GM12865 (cell line): Measurements from ENCODE around the gene TMPRSS4.

Experiments used
- DNase-seq: peaks from one replicate; pipeline ENCODE4 v3.0.0; 2010; ENCODE audit warnings: low read depth
- H3K4me3 ChIP-seq: 2 replicates; pipeline ENCODE4 v1.5.1; 2011; ENCODE audit warnings: mild to moderate bottlenecking, low read depth, low read length, control low read depth
- TF ChIP-seq, protein P1 (sequence below): IDR thresholded peaks from 2 replicates; pipeline ENCODE4 v1.5.1; 2011; ENCODE audit warnings: low read length, control low read depth, low read depth, inconsistent platforms; ENCODE audit not compliant: insufficient read depth; ENCODE audit errors: missing control alignments

Gene TMPRSS4

DNA sequence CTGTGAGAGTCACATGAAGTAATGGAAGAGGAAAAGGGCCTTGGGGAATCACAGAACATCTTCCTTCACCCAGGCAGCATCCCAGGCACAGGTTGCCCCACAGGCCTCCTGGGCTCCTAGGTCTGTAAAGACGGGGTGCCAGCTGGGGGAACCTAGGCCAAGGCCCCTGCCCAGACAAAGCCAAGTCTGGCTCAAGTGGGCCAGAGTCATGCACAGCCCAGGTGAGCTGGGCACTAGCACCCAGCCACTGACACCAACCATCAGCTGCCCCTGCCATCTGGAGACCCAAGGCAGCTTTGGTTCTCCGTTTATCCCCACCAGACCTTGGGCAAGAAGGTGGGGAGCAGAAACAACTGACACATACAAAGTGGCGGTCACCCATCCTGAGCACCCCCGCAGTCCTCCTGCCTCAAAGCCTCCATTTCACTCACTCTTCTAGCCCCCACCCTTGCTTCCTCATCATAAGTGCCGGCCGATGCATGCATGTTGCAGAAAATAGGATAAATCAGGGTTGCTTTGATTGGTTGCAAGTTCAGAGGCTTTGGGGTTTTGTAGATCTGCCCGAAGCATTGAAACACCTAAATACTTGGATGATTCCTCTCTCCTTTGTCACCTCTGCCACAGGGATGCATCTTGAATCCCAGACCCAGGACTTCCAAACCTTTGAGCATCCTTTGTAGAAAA, 26.5 kb upstream of the TMPRSS4 start:
- TF ChIP-seq, protein P1, sequence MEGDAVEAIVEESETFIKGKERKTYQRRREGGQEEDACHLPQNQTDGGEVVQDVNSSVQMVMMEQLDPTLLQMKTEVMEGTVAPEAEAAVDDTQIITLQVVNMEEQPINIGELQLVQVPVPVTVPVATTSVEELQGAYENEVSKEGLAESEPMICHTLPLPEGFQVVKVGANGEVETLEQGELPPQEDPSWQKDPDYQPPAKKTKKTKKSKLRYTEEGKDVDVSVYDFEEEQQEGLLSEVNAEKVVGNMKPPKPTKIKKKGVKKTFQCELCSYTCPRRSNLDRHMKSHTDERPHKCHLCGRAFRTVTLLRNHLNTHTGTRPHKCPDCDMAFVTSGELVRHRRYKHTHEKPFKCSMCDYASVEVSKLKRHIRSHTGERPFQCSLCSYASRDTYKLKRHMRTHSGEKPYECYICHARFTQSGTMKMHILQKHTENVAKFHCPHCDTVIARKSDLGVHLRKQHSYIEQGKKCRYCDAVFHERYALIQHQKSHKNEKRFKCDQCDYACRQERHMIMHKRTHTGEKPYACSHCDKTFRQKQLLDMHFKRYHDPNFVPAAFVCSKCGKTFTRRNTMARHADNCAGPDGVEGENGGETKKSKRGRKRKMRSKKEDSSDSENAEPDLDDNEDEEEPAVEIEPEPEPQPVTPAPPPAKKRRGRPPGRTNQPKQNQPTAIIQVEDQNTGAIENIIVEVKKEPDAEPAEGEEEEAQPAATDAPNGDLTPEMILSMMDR = no peak
- no peak overlapping the region for H3K4me3 ChIP-seq
- DNase-seq = no peak

DNA sequence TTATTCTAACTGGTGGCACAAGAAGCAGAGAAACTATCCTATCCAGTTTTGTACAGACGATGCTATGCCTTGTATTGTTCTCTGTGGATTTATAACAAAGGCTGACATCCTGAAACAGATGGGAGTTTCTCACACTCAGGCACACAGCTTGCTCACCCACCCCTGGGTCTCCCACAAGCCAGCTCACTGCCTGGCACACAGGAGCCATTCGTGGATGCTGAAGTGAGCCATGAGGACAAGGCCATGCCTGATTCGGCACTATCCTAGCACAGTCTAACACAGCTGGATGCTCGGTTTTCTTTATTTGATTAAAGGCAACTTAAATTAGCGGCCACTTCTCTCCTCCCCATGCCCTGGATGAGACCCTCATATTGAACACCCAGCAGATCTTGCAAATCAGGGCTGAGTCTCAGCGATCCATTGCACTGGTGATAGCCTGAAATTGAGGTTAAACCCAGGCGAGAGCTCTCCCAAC, 25.7 kb upstream of the TMPRSS4 start:
- DNase-seq = no peak

DNA sequence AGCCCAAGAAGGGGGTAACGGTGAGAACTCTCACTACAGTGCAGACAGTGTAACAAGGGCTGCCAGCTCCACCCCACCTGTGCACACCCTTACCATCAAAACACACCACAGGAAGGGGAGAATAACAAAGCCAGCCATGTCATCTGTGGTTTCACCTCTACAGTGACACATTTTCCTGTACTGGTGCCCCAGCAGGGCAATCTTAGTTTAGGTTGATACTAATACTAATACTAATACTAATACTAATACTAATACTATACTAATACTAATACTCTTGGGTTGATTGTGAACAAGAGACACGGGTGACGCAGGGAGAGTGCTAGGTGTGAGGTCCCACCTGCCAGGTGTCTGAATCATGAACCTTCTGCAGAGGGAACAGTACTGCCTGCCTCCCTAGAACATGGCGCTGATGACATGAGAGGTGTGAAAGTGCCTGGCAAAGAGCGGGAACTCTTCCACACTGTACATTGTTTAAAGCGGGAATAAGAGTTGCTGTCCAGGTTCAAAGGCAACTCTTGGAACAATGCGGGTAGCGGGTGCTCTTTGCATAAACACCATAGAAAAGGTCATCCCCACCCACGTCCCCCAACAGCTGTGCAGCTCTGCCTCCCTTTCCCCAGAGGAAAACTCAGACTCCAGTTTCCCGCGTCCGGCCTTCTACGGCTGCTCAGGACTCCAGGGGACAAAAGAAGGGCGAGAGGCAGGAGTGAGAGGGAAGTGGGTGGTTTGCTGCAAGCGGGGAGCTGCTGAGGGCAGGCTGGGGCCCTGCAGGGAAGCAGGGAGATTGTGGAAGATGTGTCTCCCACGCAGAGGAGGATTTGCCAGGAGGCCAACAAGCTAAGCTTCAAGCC, 25.0 kb upstream of the TMPRSS4 start:
- peak; percentile 74 for DNase-seq
- TF ChIP-seq, protein P1 = no peak
- H3K4me3 ChIP-seq = no peak overlapping the region

More for the DNA sequence above, 25.7 kb upstream of the TMPRSS4 start:
- TF ChIP-seq, protein P1 = no peak
- H3K4me3 ChIP-seq = no peak overlapping the region

DNA sequence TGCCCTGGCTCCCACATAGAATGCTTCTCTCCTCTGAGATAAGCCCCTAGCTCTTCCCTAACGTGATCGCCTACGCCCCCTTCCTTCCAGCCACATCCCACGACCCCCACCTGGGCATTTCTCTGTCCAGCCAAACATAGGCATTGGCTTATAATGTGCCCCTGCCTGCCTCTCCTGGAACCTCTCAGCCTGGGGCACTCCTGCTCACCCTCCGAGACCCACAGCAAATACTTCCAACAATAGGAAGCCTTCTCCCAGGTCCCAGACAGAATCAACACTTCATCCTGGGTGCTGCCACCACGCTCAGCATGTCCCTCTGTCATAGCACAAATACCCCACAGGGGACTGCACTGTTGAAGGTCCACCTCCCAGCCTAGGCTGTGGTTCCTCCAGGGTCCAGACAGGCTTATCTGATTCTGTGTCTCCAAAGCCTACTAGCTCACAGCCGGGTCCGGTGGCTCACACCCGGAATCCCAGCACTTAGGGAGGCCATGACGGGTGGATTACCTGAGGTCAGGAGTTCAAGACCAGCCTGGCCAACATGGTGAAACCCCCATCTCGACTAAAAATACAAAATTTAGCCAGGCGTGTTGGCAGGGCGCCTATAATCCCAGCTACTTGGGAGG, 24.2 kb upstream of the TMPRSS4 start:
- TF ChIP-seq, protein P1 = no peak
- no peak overlapping the region for H3K4me3 ChIP-seq
- no peak for DNase-seq

DNA sequence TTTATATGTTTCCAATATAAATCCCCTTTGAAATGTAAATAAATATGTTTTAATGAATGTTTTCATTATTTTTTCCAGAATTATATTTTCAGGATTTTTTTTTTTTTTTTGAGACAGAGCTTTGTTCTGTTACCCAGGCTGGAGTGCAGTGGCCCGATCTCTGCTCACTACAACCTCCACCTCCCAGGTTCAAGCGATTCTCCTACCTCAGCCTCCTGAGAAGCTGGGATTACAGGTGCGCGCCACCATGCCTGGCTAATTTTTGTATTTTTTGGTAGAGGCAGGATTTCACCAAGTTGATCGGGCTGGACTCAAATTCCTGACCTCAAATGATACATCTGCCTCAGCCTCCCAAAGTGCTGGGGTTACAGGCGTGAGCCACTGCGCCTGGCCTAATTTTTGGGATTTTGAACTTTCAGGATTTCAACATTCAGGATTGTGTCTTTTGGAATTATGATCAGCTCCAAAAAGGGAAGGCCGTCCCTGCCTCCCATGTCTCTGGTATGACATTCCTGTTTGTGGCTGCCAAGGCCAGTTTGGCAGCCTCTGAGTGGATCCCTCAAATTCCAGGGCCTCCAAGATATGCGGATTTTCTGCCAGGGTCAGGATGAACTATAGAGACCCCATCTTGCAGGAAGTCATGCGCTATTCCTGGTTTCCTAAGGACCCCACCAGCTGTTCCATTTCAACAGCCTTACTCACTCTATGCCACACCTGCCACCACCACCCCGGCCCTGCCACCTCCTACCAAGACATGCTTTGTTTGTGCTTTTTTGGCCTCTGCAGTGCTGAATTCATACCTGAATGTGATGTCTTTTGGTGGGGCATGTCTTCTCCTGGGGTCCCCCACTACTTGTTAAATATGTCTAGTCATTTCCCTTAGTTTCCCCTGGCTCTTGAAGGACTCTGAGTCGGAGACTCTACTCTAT, 21.9 kb upstream of the TMPRSS4 start:
- DNase-seq = no peak
- no peak overlapping the region for H3K4me3 ChIP-seq
- TF ChIP-seq, protein P1 = no peak

DNA sequence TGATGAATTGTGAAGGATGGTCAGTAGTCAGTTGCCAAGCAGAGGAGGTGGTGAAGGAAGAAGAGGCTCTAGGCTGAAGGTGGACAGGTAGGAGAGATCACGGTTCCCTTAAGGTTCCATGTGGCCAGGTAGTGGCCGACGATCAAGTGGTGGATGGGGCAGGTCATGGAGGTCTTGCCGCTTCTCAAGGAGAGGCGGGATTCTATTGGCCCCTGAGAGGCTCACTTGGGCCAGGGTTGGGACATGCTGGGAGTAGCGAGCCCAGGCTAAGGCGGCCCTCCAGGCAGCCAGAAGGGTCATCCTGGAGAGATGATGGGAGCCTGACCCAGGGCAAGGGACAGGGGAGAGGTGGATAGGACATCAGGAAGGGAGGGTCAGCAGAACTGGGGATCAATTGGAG, 20.9 kb upstream of the TMPRSS4 start:
- H3K4me3 ChIP-seq = no peak overlapping the region
- no peak for DNase-seq
- TF ChIP-seq, protein P1 = no peak
